SK-N-SH (cell line): Measurements from ENCODE around the gene ACADS. TPM values are rescaled to one million over a fixed set of nuclear protein-coding genes. Genes with fewer than 3 reads are reported as not detected.
"Not testable (repeated sequence)": the region's sequence is repeated elsewhere in the genome, so short reads cannot be mapped to it uniquely, and the experiment has no call there.

Experiments used
- CTCF ChIA-PET: fragments of 300-600, 350-600 bp; formaldehyde crosslinking; extraction: SDS; loops from one replicate; lab custom pipeline; 2021; lab: Yijun Ruan, JAX
- POLR2A ChIA-PET: fragments of 350-600 bp; sonication (Branson Sonifier 250); formaldehyde crosslinking; extraction: SDS; loops from one replicate; lab custom pipeline; 2020; ENCODE audit warnings: antibody characterized with exemption, inconsistent platforms; lab: Yijun Ruan, JAX
- DNase-seq: peaks from one replicate; pipeline ENCODE4 v3.0.0; 2012
- H2AFZ ChIP-seq: fragments of 200-600 bp; sonication (generic); 2 replicates; pipeline ENCODE4 v1.8.1; 2016; ENCODE audit warnings: antibody characterized with exemption, mild to moderate bottlenecking, low read depth
- H3F3A ChIP-seq: fragments of 200-600 bp; sonication (generic); replicated peaks from 2 replicates; pipeline ENCODE3; 2016; ENCODE audit warnings: antibody characterized with exemption, mild to moderate bottlenecking; ENCODE audit not compliant: insufficient read depth
- H3K27ac ChIP-seq, 2 experiments: fragments of 200-500 bp in 1 of 2; fragments of 200-600 bp in 1 of 2; sonication (Bioruptor generic) in 1 of 2; sonication (generic), shearing (Covaris generic) in 1 of 2; 2 replicates each; pipeline versions ENCODE4 v1.5.1 to v1.6.1; 2014 to 2016; ENCODE audit warnings: low read depth in 2 of 2, inconsistent platforms in 1 of 2, low read length in 1 of 2, mild to moderate bottlenecking in 1 of 2, mixed read lengths in 1 of 2
- H3K27me3 ChIP-seq: fragments of 200-600 bp; sonication (generic), shearing (Covaris generic); 2 replicates; pipeline ENCODE4 v1.6.1; 2016; ENCODE audit warnings: mixed run types; ENCODE audit not compliant: insufficient read depth
- H3K36me3 ChIP-seq, 2 experiments: fragments of 200-500 bp in 1 of 2; fragments of 200-600 bp in 1 of 2; sonication (Bioruptor generic) in 1 of 2; sonication (generic) in 1 of 2; replicated peaks in 1 of 2; 2 replicates each; pipeline versions ENCODE3 to v1.5.1; 2014 to 2016; ENCODE audit warnings: low read length in 1 of 2, mild to moderate bottlenecking in 1 of 2; ENCODE audit not compliant: insufficient read depth in 2 of 2, control insufficient read depth in 1 of 2
- H3K4me1 ChIP-seq, 2 experiments: fragments of 200-500 bp in 1 of 2; fragments of 200-600 bp in 1 of 2; sonication (Bioruptor generic) in 1 of 2; sonication (generic), shearing (Covaris generic) in 1 of 2; 2 replicates each; pipeline versions ENCODE4 v1.5.1 to v1.6.1; 2014 to 2016; ENCODE audit warnings: low read depth in 1 of 2, low read length in 1 of 2, mixed run types in 1 of 2; ENCODE audit not compliant: insufficient read depth in 2 of 2, control insufficient read depth in 1 of 2
- H3K4me2 ChIP-seq: fragments of 200-600 bp; sonication (generic), shearing (Covaris generic); 2 replicates; pipeline ENCODE4 v1.6.1; 2017; ENCODE audit warnings: mixed run types
- H3K4me3 ChIP-seq, 2 experiments: fragments of 200-500 bp in 1 of 2; fragments of 200-600 bp in 1 of 2; sonication (Bioruptor generic) in 1 of 2; sonication (generic), shearing (Covaris generic) in 1 of 2; 2 replicates each; pipeline versions ENCODE4 v1.5.1 to v1.8.1; 2014 to 2016; ENCODE audit warnings: low read depth in 2 of 2, inconsistent platforms in 1 of 2, low read length in 1 of 2, mild to moderate bottlenecking in 1 of 2, mixed read lengths in 1 of 2, moderate library complexity in 1 of 2
- H3K79me2 ChIP-seq: fragments of 200-600 bp; sonication (generic); 2 replicates; pipeline ENCODE4 v1.8.1; 2017; ENCODE audit warnings: mild to moderate bottlenecking; ENCODE audit not compliant: insufficient read depth
- H3K9ac ChIP-seq: fragments of 200-600 bp; sonication (generic); 2 replicates; pipeline ENCODE4 v1.6.1; 2017; ENCODE audit warnings: mixed run types
- H3K9me2 ChIP-seq: fragments of 200-600 bp; sonication (generic); 2 replicates; pipeline ENCODE4 v1.6.1; 2017; ENCODE audit warnings: mixed run types
- H3K9me3 ChIP-seq: fragments of 200-600 bp; sonication (generic); 2 replicates; pipeline ENCODE4 v1.6.1; 2017; ENCODE audit warnings: mixed run types, mild to moderate bottlenecking, moderate library complexity
- H4K20me1 ChIP-seq: fragments of 200-600 bp; sonication (generic); 2 replicates; pipeline ENCODE4 v1.6.1; 2017; ENCODE audit warnings: mild to moderate bottlenecking, mixed run types; ENCODE audit not compliant: insufficient read depth
- FOXJ3 ChIP-seq: sonication (generic); formaldehyde crosslinking; IDR thresholded peaks from 2 replicates; pipeline ENCODE4 v1.5.1; 2020; ENCODE audit warnings: mild to moderate bottlenecking, missing genetic modification reagents
- FOXM1 ChIP-seq: IDR thresholded peaks from 2 replicates; pipeline ENCODE4 v1.4.0; 2012; ENCODE audit warnings: low read depth, mild to moderate bottlenecking
- NRF1 ChIP-seq: IDR thresholded peaks from 2 replicates; pipeline ENCODE4 v1.6.1; 2012; ENCODE audit warnings: low read depth, mild to moderate bottlenecking, low read length
- POLR2AphosphoS5 ChIP-seq: IDR thresholded peaks from 2 replicates; pipeline ENCODE4 v1.6.1; 2012; ENCODE audit warnings: low read depth, low read length
- SIN3A ChIP-seq: IDR thresholded peaks from 2 replicates; pipeline ENCODE4 v1.6.1; 2012; ENCODE audit warnings: low read depth, mild to moderate bottlenecking, low read length, moderate library complexity, borderline replicate concordance
- WGBS: methylation state at CpG from one replicate; pipeline ENCODE4 v1.1.6; 2017; ENCODE audit warnings: low lambda C conversion rate; 5-methylcytosine and 5-hydroxymethylcytosine counted together
- polyA plus RNA-seq, 3 experiments: library from polyadenylated mRNA; depleted of rRNA; stranded (reverse); fragments of >200 nt; gene quantifications; 2 replicates each; pipeline ENCODE4 v1.2.3, GENCODE V29; 2012
- TF ChIP-seq, protein P1 (sequence below): IDR thresholded peaks from 2 replicates; pipeline ENCODE4 v1.6.1; 2012; ENCODE audit warnings: mild to moderate bottlenecking, low read depth, low read length, moderate library complexity
- TF ChIP-seq, protein P2 (sequence below): IDR thresholded peaks from 2 replicates; pipeline ENCODE4 v1.4.0; 2012; ENCODE audit warnings: low read depth, borderline replicate concordance
- TF ChIP-seq, protein P3 (sequence below): fragments of 200-600 bp; sonication (generic); IDR thresholded peaks from 2 replicates; pipeline ENCODE4 v1.6.1; 2017; ENCODE audit warnings: antibody characterized with exemption, mild to moderate bottlenecking, moderate library complexity
- TF ChIP-seq, protein P4 (sequence below): IDR thresholded peaks from 2 replicates; pipeline ENCODE4 v1.4.0; 2012; ENCODE audit warnings: low read depth, borderline replicate concordance

Gene ACADS
- polyA plus RNA-seq, 1 of the 3 experiments (the other 2 are of a cell fraction) = 4.9 TPM

DNA sequence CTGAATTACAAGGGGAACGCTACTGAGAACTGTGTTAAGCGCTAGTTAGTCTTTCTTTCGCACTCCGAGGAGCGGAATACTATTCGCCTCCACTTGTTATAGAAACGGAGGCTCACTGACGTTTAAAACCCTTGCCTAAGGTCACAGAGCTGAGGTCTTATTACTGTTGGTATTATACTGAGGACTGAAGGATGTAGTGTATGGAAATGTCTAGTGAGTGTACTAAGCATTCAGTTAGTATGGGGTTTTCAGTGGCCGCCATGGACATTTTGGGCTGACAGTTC is 826 bp downstream of the ACADS start (continued):
- TF ChIP-seq, protein P1, sequence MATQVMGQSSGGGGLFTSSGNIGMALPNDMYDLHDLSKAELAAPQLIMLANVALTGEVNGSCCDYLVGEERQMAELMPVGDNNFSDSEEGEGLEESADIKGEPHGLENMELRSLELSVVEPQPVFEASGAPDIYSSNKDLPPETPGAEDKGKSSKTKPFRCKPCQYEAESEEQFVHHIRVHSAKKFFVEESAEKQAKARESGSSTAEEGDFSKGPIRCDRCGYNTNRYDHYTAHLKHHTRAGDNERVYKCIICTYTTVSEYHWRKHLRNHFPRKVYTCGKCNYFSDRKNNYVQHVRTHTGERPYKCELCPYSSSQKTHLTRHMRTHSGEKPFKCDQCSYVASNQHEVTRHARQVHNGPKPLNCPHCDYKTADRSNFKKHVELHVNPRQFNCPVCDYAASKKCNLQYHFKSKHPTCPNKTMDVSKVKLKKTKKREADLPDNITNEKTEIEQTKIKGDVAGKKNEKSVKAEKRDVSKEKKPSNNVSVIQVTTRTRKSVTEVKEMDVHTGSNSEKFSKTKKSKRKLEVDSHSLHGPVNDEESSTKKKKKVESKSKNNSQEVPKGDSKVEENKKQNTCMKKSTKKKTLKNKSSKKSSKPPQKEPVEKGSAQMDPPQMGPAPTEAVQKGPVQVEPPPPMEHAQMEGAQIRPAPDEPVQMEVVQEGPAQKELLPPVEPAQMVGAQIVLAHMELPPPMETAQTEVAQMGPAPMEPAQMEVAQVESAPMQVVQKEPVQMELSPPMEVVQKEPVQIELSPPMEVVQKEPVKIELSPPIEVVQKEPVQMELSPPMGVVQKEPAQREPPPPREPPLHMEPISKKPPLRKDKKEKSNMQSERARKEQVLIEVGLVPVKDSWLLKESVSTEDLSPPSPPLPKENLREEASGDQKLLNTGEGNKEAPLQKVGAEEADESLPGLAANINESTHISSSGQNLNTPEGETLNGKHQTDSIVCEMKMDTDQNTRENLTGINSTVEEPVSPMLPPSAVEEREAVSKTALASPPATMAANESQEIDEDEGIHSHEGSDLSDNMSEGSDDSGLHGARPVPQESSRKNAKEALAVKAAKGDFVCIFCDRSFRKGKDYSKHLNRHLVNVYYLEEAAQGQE = no peak
- TF ChIP-seq POLR2AphosphoS5 = no peak
- TF ChIP-seq FOXM1 = no peak
- TF ChIP-seq, protein P2, sequence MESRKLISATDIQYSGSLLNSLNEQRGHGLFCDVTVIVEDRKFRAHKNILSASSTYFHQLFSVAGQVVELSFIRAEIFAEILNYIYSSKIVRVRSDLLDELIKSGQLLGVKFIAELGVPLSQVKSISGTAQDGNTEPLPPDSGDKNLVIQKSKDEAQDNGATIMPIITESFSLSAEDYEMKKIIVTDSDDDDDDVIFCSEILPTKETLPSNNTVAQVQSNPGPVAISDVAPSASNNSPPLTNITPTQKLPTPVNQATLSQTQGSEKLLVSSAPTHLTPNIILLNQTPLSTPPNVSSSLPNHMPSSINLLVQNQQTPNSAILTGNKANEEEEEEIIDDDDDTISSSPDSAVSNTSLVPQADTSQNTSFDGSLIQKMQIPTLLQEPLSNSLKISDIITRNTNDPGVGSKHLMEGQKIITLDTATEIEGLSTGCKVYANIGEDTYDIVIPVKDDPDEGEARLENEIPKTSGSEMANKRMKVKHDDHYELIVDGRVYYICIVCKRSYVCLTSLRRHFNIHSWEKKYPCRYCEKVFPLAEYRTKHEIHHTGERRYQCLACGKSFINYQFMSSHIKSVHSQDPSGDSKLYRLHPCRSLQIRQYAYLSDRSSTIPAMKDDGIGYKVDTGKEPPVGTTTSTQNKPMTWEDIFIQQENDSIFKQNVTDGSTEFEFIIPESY = no peak
- no peak for TF ChIP-seq SIN3A
- TF ChIP-seq FOXJ3 (CRISPR knock-in tag) = no peak

DNA sequence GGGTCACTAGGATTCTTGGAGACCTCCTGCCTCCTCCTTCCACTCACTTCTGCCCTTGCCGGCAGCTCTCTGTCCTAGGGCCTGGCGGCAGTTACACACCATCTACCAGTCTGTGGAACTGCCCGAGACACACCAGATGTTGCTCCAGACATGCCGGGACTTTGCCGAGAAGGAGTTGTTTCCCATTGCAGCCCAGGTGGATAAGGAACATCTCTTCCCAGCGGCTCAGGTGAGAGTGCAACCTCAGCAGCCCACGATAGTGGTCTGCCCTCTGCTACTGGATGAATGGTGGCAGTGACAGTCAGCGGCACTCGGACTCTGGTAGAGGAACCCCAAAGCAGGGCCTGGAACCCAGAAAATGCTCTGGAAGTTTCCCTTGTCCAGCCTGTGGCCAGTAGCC is 1.3 kb downstream of the ACADS start:
- no peak for DNase-seq
- no peaks in the 10 kb centered on the region for H3K27me3 ChIP-seq
- ChIA-PET CTCF (no interaction called here), POLR2A (no interaction called here)
- TF ChIP-seq NRF1 (no peak), POLR2AphosphoS5 (no peak)
- TF ChIP-seq, protein P3, sequence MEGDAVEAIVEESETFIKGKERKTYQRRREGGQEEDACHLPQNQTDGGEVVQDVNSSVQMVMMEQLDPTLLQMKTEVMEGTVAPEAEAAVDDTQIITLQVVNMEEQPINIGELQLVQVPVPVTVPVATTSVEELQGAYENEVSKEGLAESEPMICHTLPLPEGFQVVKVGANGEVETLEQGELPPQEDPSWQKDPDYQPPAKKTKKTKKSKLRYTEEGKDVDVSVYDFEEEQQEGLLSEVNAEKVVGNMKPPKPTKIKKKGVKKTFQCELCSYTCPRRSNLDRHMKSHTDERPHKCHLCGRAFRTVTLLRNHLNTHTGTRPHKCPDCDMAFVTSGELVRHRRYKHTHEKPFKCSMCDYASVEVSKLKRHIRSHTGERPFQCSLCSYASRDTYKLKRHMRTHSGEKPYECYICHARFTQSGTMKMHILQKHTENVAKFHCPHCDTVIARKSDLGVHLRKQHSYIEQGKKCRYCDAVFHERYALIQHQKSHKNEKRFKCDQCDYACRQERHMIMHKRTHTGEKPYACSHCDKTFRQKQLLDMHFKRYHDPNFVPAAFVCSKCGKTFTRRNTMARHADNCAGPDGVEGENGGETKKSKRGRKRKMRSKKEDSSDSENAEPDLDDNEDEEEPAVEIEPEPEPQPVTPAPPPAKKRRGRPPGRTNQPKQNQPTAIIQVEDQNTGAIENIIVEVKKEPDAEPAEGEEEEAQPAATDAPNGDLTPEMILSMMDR = no peak
- TF ChIP-seq, protein P4, sequence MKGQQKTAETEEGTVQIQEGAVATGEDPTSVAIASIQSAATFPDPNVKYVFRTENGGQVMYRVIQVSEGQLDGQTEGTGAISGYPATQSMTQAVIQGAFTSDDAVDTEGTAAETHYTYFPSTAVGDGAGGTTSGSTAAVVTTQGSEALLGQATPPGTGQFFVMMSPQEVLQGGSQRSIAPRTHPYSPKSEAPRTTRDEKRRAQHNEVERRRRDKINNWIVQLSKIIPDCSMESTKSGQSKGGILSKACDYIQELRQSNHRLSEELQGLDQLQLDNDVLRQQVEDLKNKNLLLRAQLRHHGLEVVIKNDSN = no peak
- no peaks in the 10 kb centered on the region for H3K9me2 ChIP-seq
- WGBS = 98% methylated on average over 9 of the region's 9 CpGs
- no peaks in the 10 kb centered on the region for H4K20me1 ChIP-seq
- no peak overlapping the region for H2AFZ ChIP-seq
- H3K9ac ChIP-seq = no peak overlapping the region
- peaks cover 0 to 16% of the 10 kb centered on the region in 2 experiments; a peak in 2 of 4 replicates for H3K4me1 ChIP-seq
- no peak overlapping the region for H3K4me3 ChIP-seq
- H3K9me3 ChIP-seq = no peaks in the 10 kb centered on the region
- H3F3A ChIP-seq = no peaks in the 10 kb centered on the region
- no peaks in the 10 kb centered on the region for H3K79me2 ChIP-seq
- peaks cover 17 to 24% of the 10 kb centered on the region in 2 experiments for H3K36me3 ChIP-seq
- H3K27ac ChIP-seq = no peak overlapping the region
- H3K4me2 ChIP-seq = no peak overlapping the region

DNA sequence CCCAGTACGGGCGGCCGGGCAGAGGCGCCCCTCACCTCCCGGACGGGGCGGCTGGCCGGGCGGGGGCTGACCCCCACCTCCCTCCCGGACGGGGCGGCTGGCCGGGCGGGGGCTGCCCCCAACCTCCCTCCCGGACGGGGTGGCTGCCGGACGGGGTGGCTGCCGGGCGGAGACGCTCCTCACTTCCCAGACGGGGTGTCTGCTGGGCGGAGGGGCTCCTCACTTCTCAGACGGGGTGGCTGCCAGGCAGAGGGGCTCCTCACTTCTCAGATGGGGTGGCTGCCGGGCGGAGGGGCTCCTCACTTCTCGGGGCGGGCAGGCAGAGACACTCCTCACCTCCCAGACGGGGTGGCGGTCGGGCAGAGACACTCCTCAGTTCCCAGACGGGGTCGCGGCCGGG is 6.6 kb downstream of the ACADS start:
- CTCF ChIA-PET, H2AFZ ChIP-seq, H3K9ac ChIP-seq, H3K79me2 ChIP-seq, DNase-seq, H3K27ac ChIP-seq, H3K36me3 ChIP-seq, H3K4me3 ChIP-seq, POLR2A ChIA-PET, H3K9me2 ChIP-seq, H3K9me3 ChIP-seq, H3K4me2 ChIP-seq, H4K20me1 ChIP-seq, H3K4me1 ChIP-seq, H3F3A ChIP-seq, H3K27me3 ChIP-seq: not testable (repeated sequence)
- 93% methylated on average over 11 of the region's 35 CpGs for WGBS
